Activated CD4-positive, alpha-beta memory T cell treated with anti-CD3 and anti-CD28 coated beads for 36 hours (primary cell): ENCODE data around the gene CCDC12. TPM values are rescaled to one million over a fixed set of nuclear protein-coding genes. Genes with fewer than 3 reads are reported as not detected.

Experiments
- CTCF ChIA-PET: fragments of 350-600 bp; sonication (Branson Sonifier 250); formaldehyde crosslinking; loops from one replicate; lab custom pipeline; 2021; ENCODE audit warnings: antibody characterized with exemption, inconsistent platforms; lab: Charles Lee
- POLR2A ChIA-PET: fragments of 350-600 bp; sonication (Branson Sonifier 250); formaldehyde crosslinking; loops from one replicate; lab custom pipeline; 2021; ENCODE audit warnings: antibody characterized with exemption; lab: Charles Lee
- DNase-seq: peaks from one replicate; pipeline ENCODE4 v3.0.0-alpha.2; 2020
- H3K27ac Mint-ChIP-seq: one replicate; pipeline ENCODE4 v1.8.0; 2021; ENCODE audit warnings: mixed read lengths
- H3K27me3 Mint-ChIP-seq: one replicate; pipeline ENCODE4 v1.8.0; 2021; ENCODE audit warnings: mixed read lengths
- H3K36me3 Mint-ChIP-seq: one replicate; pipeline ENCODE4 v1.8.0; 2021; ENCODE audit warnings: mixed read lengths
- H3K4me1 Mint-ChIP-seq: one replicate; pipeline ENCODE4 v1.8.0; 2021; ENCODE audit warnings: low read depth, mixed read lengths
- H3K4me3 Mint-ChIP-seq: one replicate; pipeline ENCODE4 v1.8.0; 2021; ENCODE audit warnings: mild to moderate bottlenecking, mixed read lengths
- H3K9me3 Mint-ChIP-seq: one replicate; pipeline ENCODE4 v1.8.0; 2021; ENCODE audit warnings: mixed read lengths
- intact Hi-C: fragments of 100-400 bp; cut with micrococcal nuclease; formaldehyde crosslinking; loops from one replicate; pipeline ENCODE4 v1.15.1; 2023
- total RNA-seq, 2 experiments: library from RNA; stranded (reverse); gene quantifications; one replicate each; pipeline ENCODE4 v1.2.3, GENCODE V29; 2021

CCDC12 gene
- total RNA-seq, 2 experiments from 2014 or later, result 44.3 to 49.9 TPM

DNA sequence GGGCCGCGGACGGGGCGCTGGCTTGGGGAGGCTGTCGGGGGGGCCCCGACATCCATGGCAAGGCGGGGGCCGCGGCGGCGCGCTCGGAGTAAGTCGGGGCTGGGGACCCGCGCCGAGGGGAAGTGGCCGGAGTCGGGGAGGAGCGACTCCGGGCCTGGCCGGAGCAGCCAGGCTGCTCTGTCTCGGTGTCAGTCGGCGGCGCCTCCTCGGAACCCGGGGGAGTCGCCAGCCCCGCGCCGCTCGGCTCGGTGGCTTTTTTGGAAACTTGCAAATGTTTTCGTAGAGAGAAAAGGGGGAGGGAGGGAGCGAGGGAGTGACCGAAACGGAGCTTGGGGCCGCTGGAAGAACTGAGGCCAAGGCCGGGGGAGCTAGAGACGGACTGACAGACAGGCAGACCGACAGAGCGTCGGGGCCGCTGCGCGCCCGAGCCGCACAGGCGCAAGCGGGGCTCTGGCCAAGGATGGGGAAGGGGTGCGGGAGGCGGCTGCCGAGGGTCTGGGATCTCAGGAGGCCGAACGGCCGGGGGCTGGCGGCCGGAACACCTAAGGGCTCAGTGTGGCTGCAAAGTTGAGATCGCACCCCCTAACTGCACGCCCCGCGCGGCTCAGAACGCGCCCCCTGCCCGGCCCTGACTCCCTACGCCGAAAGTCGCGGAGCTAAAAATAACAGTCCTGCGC is 94.0 kb downstream of the CCDC12 start:
- intact Hi-C loops, result no loop called here
- H3K9me3 Mint-ChIP-seq, result no peaks in the 10 kb centered on the region
- POLR2A ChIA-PET, result no interaction called here
- CTCF ChIA-PET, result interaction anchor here (0.6 to 1.3 kb wide), 2 partner anchors 12 to 15 kb away, joined by 3 to 5 read pairs; no protein-coding TSS in a partner anchor
- peak overlapping the region; percentile 45 for H3K4me3 Mint-ChIP-seq
- DNase-seq, result no peak
- H3K36me3 Mint-ChIP-seq, result no peaks in the 10 kb centered on the region
- H3K27me3 Mint-ChIP-seq, result peaks cover 42% of the 10 kb centered on the region
- no peaks in the 10 kb centered on the region for H3K4me1 Mint-ChIP-seq
- H3K27ac Mint-ChIP-seq, result no peak overlapping the region

DNA sequence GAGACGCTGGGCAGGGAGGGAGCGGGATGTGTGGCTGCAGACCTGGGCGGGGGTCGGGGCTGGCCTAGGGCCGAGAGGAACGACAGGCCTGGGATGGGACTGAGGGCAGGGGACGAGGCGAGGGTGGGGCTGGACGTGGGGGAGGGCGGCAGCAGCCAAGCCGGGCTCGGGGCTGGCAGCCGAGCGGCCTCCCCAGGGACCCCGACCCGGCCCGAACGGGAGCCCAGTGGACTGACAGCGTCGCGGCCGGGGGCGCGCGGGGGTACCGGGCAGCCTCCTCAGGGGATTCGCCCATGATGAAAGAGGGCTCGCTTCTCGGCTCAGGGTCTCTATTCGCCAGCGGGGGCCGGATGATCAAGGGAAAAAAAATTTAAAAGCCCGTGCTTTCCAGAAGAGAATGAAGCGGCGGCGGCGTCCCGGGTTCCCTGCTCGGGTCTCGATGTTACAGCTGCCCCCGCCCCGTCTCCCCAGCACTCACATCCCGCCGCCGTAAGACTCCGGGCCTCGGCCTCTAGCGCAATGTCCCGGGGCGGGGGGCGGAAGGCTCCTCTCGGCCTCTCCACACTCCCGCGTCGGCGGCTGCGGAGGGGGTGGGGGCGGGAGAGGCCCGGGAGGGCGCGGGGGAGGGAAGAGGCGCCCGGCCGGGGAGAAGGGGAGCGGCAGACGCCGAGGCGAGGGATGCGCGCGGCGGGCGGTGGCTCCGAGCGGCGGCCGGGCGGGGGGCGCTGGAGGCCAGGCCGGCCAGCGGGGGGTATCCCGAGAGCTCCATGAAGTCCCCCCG is 94.8 kb downstream of the CCDC12 start:
- ChIA-PET CTCF (interaction anchor here (0.6 to 1.3 kb wide), 2 partner anchors 13 to 15 kb away, joined by 3 to 5 read pairs; no protein-coding TSS in a partner anchor), POLR2A (no interaction called here)
- no peaks in the 10 kb centered on the region for H3K9me3 Mint-ChIP-seq
- H3K27me3 Mint-ChIP-seq, result peaks cover 40% of the 10 kb centered on the region
- H3K36me3 Mint-ChIP-seq, result no peaks in the 10 kb centered on the region
- H3K4me3 Mint-ChIP-seq, result no peak overlapping the region
- intact Hi-C loops, result no loop called here
- H3K4me1 Mint-ChIP-seq, result no peaks in the 10 kb centered on the region
- peak; percentile 29 for DNase-seq
- H3K27ac Mint-ChIP-seq, result no peak overlapping the region

DNA sequence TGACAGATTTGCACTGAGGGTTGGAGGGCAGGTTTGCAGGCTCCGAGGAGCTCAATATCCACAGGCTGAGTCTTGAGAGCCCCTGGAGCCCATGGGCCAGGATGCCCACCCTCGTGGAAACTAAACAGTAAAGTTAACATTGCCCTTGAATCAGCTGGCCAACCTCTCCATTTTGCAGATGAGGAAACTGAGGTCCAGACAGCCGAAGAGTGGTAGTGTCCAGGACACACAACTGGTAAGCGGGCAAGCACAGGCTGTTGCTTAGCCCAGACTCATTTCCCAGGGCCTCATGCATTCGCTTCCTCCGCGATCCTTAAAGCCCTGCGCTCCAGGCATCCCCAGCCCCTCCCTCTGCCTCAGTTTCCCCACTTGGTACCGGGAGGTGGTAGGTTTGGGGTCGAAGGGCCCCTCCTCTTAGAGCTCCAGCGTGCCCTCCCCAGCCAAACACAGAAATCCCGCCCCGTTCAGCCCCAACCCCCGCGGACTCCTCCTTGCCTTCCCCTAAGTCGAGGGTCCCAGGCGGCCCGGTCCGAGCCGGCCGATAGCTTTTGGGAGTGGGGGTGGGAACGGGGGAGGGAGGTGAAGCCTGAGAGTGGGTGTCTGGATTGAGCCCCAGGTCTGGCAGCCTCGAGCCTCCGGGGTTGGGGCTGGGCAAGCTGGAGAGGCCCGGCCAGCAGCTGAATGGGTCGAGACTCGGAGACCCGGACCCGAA is 95.5 kb downstream of the CCDC12 start:
- H3K27ac Mint-ChIP-seq, result no peak overlapping the region
- peaks cover 40% of the 10 kb centered on the region for H3K27me3 Mint-ChIP-seq
- CTCF ChIA-PET, result interaction anchor here (1.3 kb wide), 1 partner anchor 14 kb away, joined by 5 read pairs; no protein-coding TSS in a partner anchor
- POLR2A ChIA-PET, result no interaction called here
- no peak for DNase-seq
- H3K36me3 Mint-ChIP-seq, result no peaks in the 10 kb centered on the region
- H3K4me3 Mint-ChIP-seq, result peak overlapping the region; percentile 8
- H3K9me3 Mint-ChIP-seq, result no peaks in the 10 kb centered on the region
- H3K4me1 Mint-ChIP-seq, result no peaks in the 10 kb centered on the region
- intact Hi-C loops, result no loop called here

DNA sequence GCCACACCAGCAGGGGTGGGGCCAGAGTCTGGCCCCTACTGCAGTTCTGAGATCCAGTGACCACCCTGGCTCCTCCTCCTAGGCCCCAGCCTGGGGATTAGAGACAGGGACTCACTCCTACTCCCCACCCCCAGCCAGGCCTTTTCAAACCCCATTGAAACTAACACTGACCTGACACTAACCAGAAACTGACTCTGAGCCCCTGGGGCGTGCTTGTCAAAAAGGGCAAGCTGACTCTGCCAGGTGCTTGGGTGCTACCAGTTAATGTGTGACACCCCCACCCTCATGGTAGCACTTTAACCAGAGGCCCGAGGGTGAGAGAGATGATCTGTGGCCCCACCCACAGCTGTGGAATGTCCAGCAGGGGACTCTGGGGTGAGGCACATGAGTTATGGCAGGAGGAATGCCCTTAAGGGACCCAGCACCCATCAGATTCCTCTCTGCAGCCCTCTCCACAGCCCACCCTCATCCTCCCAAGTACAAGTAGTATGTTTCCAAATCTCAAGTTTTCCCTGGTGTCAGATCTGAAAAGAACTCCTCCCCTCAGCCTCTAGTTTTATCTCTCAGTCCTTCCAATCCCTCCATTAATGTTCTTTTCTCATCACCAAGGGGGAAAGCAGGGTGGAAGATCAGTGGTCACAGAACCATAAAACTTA is 97.6 kb downstream of the CCDC12 start:
- H3K4me3 Mint-ChIP-seq, result no peak overlapping the region
- H3K9me3 Mint-ChIP-seq, result no peaks in the 10 kb centered on the region
- H3K27me3 Mint-ChIP-seq, result peaks cover 26% of the 10 kb centered on the region
- intact Hi-C loops, result no loop called here
- ChIA-PET POLR2A (no interaction called here), CTCF (no interaction called here)
- no peak overlapping the region for H3K27ac Mint-ChIP-seq
- H3K36me3 Mint-ChIP-seq, result no peaks in the 10 kb centered on the region
- DNase-seq, result no peak
- no peaks in the 10 kb centered on the region for H3K4me1 Mint-ChIP-seq

DNA sequence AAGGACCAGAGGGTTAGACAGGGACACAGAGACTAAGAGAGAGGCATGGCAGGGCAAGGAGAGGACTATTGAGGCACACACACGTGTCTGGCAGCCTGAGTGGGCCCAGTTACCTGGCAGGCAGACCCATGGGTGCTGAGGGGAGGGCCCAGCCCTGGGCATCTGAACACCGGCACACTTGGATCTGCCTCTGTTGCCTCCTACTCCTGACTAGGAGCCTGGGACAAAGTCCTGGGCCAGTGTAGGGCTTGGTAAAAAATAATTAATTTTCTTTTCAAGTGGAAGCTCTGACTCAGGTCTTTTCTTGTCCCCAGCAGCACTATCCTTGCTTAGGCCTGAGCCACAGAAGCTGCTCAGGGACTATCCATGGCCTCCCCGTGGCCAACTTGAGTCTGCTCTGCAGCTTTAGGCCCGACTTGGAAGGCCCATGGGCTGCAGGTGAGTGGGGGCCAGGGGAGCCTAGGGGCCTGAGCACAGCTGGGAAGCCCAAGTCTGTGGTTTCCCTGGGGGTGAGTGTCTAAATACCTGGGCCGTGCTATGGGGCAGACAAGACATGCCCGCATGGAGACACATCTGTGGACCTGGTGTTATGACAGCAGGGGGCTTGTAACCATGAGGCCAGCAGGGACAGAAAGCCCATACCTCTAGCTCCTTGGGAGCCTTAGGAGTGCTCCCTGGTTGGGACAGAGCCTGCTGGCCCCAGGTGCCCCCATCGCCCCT is 99.0 kb downstream of the CCDC12 start, which contains the start of gene PTH1R:
PTH1R (plus strand) TSS at position 316 of the 720 bp plus-strand sequence. CDS start 5,839 bp downstream, outside the sequence.
- peaks cover 3% of the 10 kb centered on the region for H3K4me1 Mint-ChIP-seq
- ChIA-PET CTCF (no interaction called here), POLR2A (no interaction called here)
- H3K4me3 Mint-ChIP-seq, result no peak within 1 kb of the TSS
- H3K27ac Mint-ChIP-seq, result no peak within 1 kb of the TSS
- no peaks in the 10 kb centered on the region for H3K9me3 Mint-ChIP-seq
- intact Hi-C loops, result no loop called here
- H3K27me3 Mint-ChIP-seq, result peaks cover 23% of the 10 kb centered on the region
- no peaks in the 10 kb centered on the region for H3K36me3 Mint-ChIP-seq
- no peak for DNase-seq

DNA sequence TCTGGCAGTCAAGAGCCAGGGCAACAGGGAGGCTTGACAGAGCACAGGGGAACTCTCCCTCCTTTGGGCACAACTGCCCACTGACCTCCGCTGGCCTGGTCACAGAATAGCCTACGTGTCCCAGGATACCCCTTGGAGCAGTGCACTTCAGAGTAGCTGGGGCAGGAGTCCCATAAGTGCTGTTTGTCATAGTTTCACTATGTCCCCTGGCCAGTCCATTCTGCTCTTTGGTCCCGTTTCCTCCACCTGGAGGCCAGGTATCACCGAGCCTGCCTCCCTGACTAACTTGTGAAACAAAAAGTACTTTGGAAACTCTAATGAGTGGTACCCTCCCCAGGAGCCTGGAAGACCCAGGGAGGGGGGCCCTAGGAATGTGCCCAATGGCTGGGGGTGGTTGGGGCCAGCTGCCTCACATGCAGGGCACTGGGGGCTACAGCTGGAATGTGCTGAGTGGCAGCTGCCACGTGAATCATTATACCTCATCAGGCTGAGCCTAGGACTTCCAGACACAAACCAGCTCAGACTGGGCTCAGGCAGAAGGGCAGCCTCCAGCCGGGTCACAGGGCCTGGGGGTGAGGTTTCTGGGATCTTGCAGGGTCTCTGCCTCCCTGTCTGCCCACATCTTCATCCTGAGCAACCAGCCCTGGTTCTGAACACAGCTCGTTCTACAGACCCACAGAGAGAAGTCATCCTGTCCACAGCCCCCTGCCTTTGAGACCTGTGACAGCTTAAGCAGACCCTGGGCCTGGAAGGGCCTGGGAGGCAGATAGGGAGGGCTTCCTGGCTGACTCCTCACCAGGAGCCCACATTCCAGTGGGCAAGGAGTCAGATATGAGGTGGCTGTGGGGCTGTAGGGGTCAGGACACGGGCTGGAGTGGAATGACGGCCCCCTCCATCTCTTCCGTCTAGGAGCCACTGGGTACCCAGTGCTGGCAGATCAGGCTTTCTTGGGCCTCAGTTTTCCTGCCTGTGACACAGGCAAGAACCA is 99.9 kb downstream of the CCDC12 start:
- intact Hi-C loops, result no loop called here
- POLR2A ChIA-PET, result no interaction called here
- CTCF ChIA-PET, result no interaction called here
- peaks cover 21% of the 10 kb centered on the region for H3K27me3 Mint-ChIP-seq
- no peaks in the 10 kb centered on the region for H3K36me3 Mint-ChIP-seq
- no peak overlapping the region for H3K27ac Mint-ChIP-seq
- no peaks in the 10 kb centered on the region for H3K9me3 Mint-ChIP-seq
- peaks cover 3% of the 10 kb centered on the region for H3K4me1 Mint-ChIP-seq
- no peak for DNase-seq
- H3K4me3 Mint-ChIP-seq, result no peak overlapping the region

DNA sequence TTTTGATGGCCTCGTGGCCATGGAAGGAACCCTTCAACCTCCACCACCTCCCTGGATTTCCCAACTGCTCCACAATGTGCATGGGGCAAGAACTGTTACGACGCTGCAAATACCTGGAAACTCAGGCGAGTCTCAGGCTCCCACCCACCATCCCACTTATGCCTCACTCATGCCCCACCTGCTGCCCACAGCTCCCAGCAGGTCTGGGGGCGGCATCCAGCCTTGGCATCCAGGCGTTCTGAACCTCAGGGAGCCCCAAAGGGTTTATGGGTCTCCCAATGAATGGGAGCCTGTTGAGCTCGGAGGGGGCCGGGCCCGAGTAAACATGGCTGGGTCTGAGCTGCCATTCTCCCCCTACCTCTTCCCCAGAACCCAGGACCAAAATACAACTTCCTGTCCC is 101.0 kb downstream of the CCDC12 start:
- ChIA-PET CTCF (interaction anchor here (0.7 kb wide), 1 partner anchor 19 kb away, joined by 4 read pairs; no protein-coding TSS in a partner anchor), POLR2A (no interaction called here)
- intact Hi-C loops, result no loop called here
- peaks cover 17% of the 10 kb centered on the region for H3K27me3 Mint-ChIP-seq
- H3K4me3 Mint-ChIP-seq, result no peak overlapping the region
- H3K9me3 Mint-ChIP-seq, result no peaks in the 10 kb centered on the region
- H3K36me3 Mint-ChIP-seq, result no peaks in the 10 kb centered on the region
- DNase-seq, result no peak
- no peak overlapping the region for H3K27ac Mint-ChIP-seq
- peaks cover 3% of the 10 kb centered on the region for H3K4me1 Mint-ChIP-seq

DNA sequence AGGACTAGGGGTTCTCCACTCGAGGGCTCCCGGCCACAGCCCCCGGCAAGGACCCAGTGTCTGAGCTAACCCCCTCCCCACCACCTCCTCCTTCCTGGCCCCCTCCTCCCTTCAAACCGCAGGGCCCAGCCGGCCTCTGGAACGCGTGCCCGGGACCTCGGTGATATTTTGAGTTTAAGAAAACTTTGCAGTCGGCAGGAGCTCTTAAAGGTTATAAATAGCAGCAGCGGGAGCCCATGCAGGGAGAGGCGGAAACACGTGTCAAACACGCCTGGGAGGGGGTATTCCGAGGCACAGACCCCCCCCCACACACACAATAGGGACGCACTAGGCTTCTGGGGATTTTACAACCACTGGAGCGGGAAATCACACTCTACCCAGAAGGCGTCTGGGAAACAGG is 102.1 kb downstream of the CCDC12 start:
- no peaks in the 10 kb centered on the region for H3K9me3 Mint-ChIP-seq
- peaks cover 11% of the 10 kb centered on the region for H3K27me3 Mint-ChIP-seq
- no peaks in the 10 kb centered on the region for H3K36me3 Mint-ChIP-seq
- H3K4me1 Mint-ChIP-seq, result peaks cover 3% of the 10 kb centered on the region
- intact Hi-C loops, result no loop called here
- ChIA-PET POLR2A (no interaction called here), CTCF (no interaction called here)
- no peak overlapping the region for H3K4me3 Mint-ChIP-seq
- DNase-seq, result no peak
- H3K27ac Mint-ChIP-seq, result no peak overlapping the region

DNA sequence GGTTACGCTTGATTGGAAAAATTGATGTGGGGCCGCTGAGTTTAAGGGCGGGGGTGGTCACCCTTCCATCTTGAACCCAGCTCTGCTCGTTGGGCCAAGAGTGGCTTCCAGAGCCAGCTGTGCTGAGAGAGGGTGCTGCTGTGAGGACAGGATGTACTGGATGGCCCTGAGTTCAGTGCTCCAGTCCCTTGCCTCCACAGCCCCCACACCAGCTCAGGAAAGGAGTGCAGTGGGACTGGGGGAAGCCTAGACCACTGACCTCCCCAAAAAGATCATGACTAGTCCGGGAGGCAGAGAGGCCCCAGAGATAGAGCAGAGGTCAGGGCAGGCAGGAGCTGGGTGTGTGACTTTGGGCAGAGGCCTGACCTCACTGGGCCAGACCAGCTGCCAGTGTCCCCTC is 103.0 kb downstream of the CCDC12 start:
- Mint-ChIP-seq H3K27me3 (peaks cover 7% of the 10 kb centered on the region), H3K4me3 (no peak overlapping the region), H3K27ac (no peak overlapping the region), H3K9me3 (no peaks in the 10 kb centered on the region), H3K36me3 (no peaks in the 10 kb centered on the region), H3K4me1 (peaks cover 3% of the 10 kb centered on the region)
- no peak for DNase-seq
- intact Hi-C loops, result no loop called here
- CTCF ChIA-PET, result interaction anchor here (0.8 to 1.4 kb wide), 2 partner anchors 22 to 36 kb away, joined by 4 to 7 read pairs; no protein-coding TSS in a partner anchor
- POLR2A ChIA-PET, result no interaction called here
